ENCODE data around the gene NRXN2. TPM values are rescaled to one million over a fixed set of nuclear protein-coding genes. Genes with fewer than 3 reads are reported as not detected.

NRXN2 gene
- total and polyA plus RNA-seq, 10 of the 15 experiments (the other 5 are each of a cell fraction or from before 2014, with no cell fraction given) = 0.03 to 1.4 (median 0.23) TPM

- ATAC-seq (no peak), DNase-seq (ENCODE audit: low read depth, low spot score) (no peak), FAIRE-seq (no peak)
- 19% methylated on average over 12 of the region's 12 CpGs for WGBS (ENCODE audit: insufficient coverage, insufficient replicate concordance, low lambda C conversion rate, missing lambda C conversion rate)
- H3K79me2 ChIP-seq (ENCODE audit: control insufficient read depth, insufficient read depth, low read length) = no peaks in the 10 kb centered on the region
- BruUV-seq (replicated peaks) = no TSS peak
- H2AFZ ChIP-seq (ENCODE audit: control insufficient read depth, low read depth, low read length) = no peak overlapping the region
- H3K27ac ChIP-seq (ENCODE audit: control insufficient read depth, insufficient read depth) = no peak overlapping the region
- in situ Hi-C loops (cut with MboI) = no loop called here
- H3K9ac ChIP-seq (ENCODE audit: control insufficient read depth, insufficient read depth, low read length) = no peak overlapping the region
- no peaks in the 10 kb centered on the region; the same call in 1 of the 3 replicates for H3K9me3 ChIP-seq (replicated peaks; ENCODE audit: control insufficient read depth, insufficient read depth, low read length)
- H3K27me3 ChIP-seq (replicated peaks in 1 of 2; ENCODE audit: control insufficient read depth in 2 of 2, insufficient read depth in 2 of 2, low read length in 1 of 2) = no peaks in the 10 kb centered on the region
- ChIA-PET CTCF (no interaction called here), RAD21 (ENCODE audit: unreplicated experiment) (no interaction called here), SMC1A (ENCODE audit: uncharacterized antibody, unreplicated experiment) (interaction anchor here (0.7 kb wide), 1 partner anchor 82 kb away, joined by 3 read pairs; no protein-coding TSS in a partner anchor), POLR2A (no interaction called here)
- no peaks in the 10 kb centered on the region for H4K20me1 ChIP-seq (ENCODE audit: control insufficient read depth, insufficient read depth)
- H3K4me3 ChIP-seq = no peak overlapping the region
- H3K4me1 ChIP-seq (ENCODE audit: control insufficient read depth, insufficient read depth, low read length) = no peaks in the 10 kb centered on the region
- intact Hi-C loops (cut with micrococcal nuclease; ENCODE audit: unreplicated experiment) = no loop called here
- TF ChIP-seq RELB (IDR thresholded peaks at IDR 0.05; ENCODE audit: low read depth) = no peak
- no peak for TF ChIP-seq SMC3 (IDR thresholded peaks at IDR 0.05; ENCODE audit: borderline replicate concordance, low read length)
- TF ChIP-seq IRF3 (IDR thresholded peaks at IDR 0.05) = no peak
- no peak for TF ChIP-seq SRF (IDR thresholded peaks at IDR 0.05; ENCODE audit: low read depth in 2 of 2, low read length in 2 of 2)
- no peak for TF ChIP-seq KLF5 (IDR thresholded peaks at IDR 0.05; ENCODE audit: partially characterized antibody)
- TF ChIP-seq STAT1 (conservative IDR thresholded peaks at IDR 0.05) = no peak
- TF ChIP-seq PAX5 (IDR thresholded peaks at IDR 0.05; ENCODE audit: borderline replicate concordance, low read depth, low read length) = no peak
- no peak for TF ChIP-seq CHD2 (IDR thresholded peaks at IDR 0.05; ENCODE audit: borderline replicate concordance, low read depth, low read length)
- TF ChIP-seq IRF5 (IDR thresholded peaks at IDR 0.05; ENCODE audit: borderline replicate concordance) = no peak
- no peak overlapping the region for H3K4me2 ChIP-seq (ENCODE audit: control insufficient read depth, insufficient read depth)
- H3K36me3 ChIP-seq (ENCODE audit: control insufficient read depth in 2 of 2, insufficient read depth in 2 of 2, low read length in 1 of 2) = no peaks in the 10 kb centered on the region
These were observed 124.7 kb downstream of the NRXN2 start for GRCh38 chr11:64598106-64598796.
